Measurements from ENCODE around the gene ASTN1.

The ASTN1 gene

GRCh38 chr1:176896216-176896615 lies 268.3 kb downstream of the ASTN1 start:
- H3K4me3 ChIP-seq (ENCODE audit: extremely low read depth, insufficient read depth, low read length, poor library complexity, severe bottlenecking): no peak overlapping the region
- H3K4me1 ChIP-seq (ENCODE audit: control insufficient read depth, insufficient read depth, low read length, poor library complexity, severe bottlenecking): no peaks in the 10 kb centered on the region
- WGBS, 2 experiments (ENCODE audit: insufficient coverage in 2 of 2): 83 to 96% methylated on average over 2 to 3 of the region's 10 CpGs
- H3K9me3 ChIP-seq (ENCODE audit: control insufficient read depth, low read length): no peaks in the 10 kb centered on the region
- H3K27ac ChIP-seq (ENCODE audit: low read depth, low read length, severe bottlenecking): no peak overlapping the region
- H3K36me3 ChIP-seq (ENCODE audit: control insufficient read depth, insufficient read depth, low read length): no peaks in the 10 kb centered on the region

DNA sequence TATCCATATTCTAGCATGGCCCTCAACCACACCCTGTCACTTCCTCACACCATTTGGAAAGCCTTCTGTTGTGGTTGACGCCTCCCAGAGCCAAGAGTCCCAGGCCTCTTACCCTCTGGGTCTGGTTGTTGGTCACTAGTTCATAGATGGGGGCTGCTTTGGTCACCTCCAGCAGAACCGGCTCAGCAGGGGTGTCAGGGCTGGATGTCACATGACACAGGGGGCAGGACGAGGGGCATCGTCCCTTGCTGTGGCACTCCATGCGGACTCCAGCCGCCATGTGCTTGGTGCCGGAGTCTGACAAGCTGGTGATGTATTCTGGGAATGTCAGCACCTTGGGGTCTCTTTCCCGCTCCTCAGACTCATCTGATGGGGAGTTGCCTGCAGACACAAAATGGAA lies 270.1 kb downstream of the ASTN1 start:
- Histone ChIP-seq H3K9me3 (ENCODE audit: control insufficient read depth, low read length) (no peaks in the 10 kb centered on the region), H3K4me3 (ENCODE audit: extremely low read depth, insufficient read depth, low read length, poor library complexity, severe bottlenecking) (no peak overlapping the region), H3K36me3 (ENCODE audit: control insufficient read depth, insufficient read depth, low read length) (no peaks in the 10 kb centered on the region), H3K4me1 (ENCODE audit: control insufficient read depth, insufficient read depth, low read length, poor library complexity, severe bottlenecking) (no peaks in the 10 kb centered on the region), H3K27ac (ENCODE audit: low read depth, low read length, severe bottlenecking) (no peak overlapping the region)
- 60 to 97% methylated on average over 1 to 7 of the region's 8 CpGs for WGBS, 2 experiments (ENCODE audit: insufficient coverage in 2 of 2)

DNA sequence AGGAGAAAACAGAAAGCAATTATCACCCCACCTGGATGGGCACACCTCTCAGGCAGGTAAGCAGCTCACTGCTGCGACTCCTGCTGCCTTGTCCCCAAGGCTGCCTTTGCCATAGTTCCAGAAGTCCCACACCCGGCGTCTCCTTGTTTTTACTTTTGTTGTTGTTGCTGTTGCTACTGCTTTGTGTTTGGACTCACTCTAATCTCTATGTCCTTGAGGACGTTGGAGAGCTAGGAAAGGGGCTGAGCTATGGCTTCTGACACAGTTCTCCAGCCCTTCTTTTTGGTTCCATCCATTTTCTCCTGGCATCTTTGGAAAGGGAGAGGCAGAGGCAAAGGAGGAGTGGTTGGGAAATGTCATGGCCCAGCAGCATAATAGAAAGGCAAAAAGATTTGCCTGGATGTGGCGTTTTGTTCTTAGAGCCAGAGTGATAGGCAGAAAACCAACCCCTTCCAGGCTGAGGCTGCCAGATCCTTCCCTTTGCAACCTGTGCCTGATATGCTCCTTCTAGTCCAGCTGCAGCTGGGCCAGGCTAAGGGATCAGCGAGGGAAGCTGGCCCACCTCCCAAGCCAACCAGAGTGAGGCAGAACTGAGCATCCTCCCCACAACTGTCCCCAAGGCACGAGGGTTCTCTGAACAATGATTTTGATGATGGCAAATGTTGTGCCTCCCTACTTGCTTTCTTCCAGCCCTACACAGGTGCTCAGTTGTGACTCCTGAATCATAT lies 270.7 kb downstream of the ASTN1 start:
- no peaks in the 10 kb centered on the region for H3K4me1 ChIP-seq (ENCODE audit: control insufficient read depth, insufficient read depth, low read length, poor library complexity, severe bottlenecking)
- H3K9me3 ChIP-seq (ENCODE audit: control insufficient read depth, low read length): no peaks in the 10 kb centered on the region
- no peaks in the 10 kb centered on the region for H3K36me3 ChIP-seq (ENCODE audit: control insufficient read depth, insufficient read depth, low read length)
- 75 to 86% methylated on average over 2 of the region's 7 CpGs for WGBS, 2 experiments (ENCODE audit: insufficient coverage in 2 of 2)
- H3K27ac ChIP-seq (ENCODE audit: low read depth, low read length, severe bottlenecking): no peak overlapping the region
- H3K4me3 ChIP-seq (ENCODE audit: extremely low read depth, insufficient read depth, low read length, poor library complexity, severe bottlenecking): no peak overlapping the region

DNA sequence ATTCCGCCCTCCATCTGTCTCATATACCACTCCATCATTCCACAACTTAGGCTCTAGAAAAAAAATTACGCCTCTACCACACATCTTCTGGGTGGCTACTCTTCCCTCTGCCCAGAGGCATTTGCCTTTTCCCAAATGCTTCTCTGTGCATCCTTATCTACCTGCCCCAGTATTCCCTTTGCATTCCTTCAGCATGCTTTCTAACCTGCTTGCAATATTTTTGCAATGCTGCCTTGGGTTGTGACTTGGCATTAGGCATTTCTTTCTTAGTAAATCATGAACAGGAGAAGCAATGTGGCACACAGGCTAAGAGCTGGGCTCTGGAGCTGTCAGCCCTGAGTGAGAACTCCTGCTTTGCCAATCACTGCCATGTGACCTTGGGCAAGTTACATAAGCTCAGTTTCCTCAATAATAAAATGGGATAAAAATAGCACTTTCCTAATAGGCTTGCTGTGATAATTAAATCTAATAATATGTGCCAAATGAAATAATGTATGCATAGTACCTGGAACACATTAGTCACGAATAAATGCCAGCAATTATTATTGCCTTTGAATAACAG lies 276.0 kb downstream of the ASTN1 start:
- H3K4me1 ChIP-seq (ENCODE audit: control insufficient read depth, insufficient read depth, low read length, poor library complexity, severe bottlenecking): no peaks in the 10 kb centered on the region
- WGBS, 2 experiments (ENCODE audit: insufficient coverage in 2 of 2): 83 to 88% methylated on average over 2 to 3 of the region's 3 CpGs
- no peak overlapping the region for H3K27ac ChIP-seq (ENCODE audit: low read depth, low read length, severe bottlenecking)
- no peaks in the 10 kb centered on the region for H3K36me3 ChIP-seq (ENCODE audit: control insufficient read depth, insufficient read depth, low read length)
- no peaks in the 10 kb centered on the region for H3K9me3 ChIP-seq (ENCODE audit: control insufficient read depth, low read length)
- no peak overlapping the region for H3K4me3 ChIP-seq (ENCODE audit: extremely low read depth, insufficient read depth, low read length, poor library complexity, severe bottlenecking)

GRCh38 chr1:176885751-176886150 lies 278.8 kb downstream of the ASTN1 start:
- Histone ChIP-seq H3K36me3 (ENCODE audit: control insufficient read depth, insufficient read depth, low read length) (no peaks in the 10 kb centered on the region), H3K4me1 (ENCODE audit: control insufficient read depth, insufficient read depth, low read length, poor library complexity, severe bottlenecking) (no peaks in the 10 kb centered on the region), H3K4me3 (ENCODE audit: extremely low read depth, insufficient read depth, low read length, poor library complexity, severe bottlenecking) (no peak overlapping the region), H3K27ac (ENCODE audit: low read depth, low read length, severe bottlenecking) (no peak overlapping the region), H3K9me3 (ENCODE audit: control insufficient read depth, low read length) (no peaks in the 10 kb centered on the region)
- 88 to 100% methylated on average over 1 of the region's 2 CpGs for WGBS, 2 experiments (ENCODE audit: insufficient coverage in 2 of 2)

- 77 to 78% methylated on average over 3 of the region's 3 CpGs for WGBS, 2 experiments (ENCODE audit: insufficient coverage in 2 of 2)
- Histone ChIP-seq H3K36me3 (ENCODE audit: control insufficient read depth, insufficient read depth, low read length) (no peaks in the 10 kb centered on the region), H3K4me1 (ENCODE audit: control insufficient read depth, insufficient read depth, low read length, poor library complexity, severe bottlenecking) (no peaks in the 10 kb centered on the region), H3K27ac (ENCODE audit: low read depth, low read length, severe bottlenecking) (no peak overlapping the region), H3K4me3 (ENCODE audit: extremely low read depth, insufficient read depth, low read length, poor library complexity, severe bottlenecking) (no peak overlapping the region), H3K9me3 (ENCODE audit: control insufficient read depth, low read length) (no peaks in the 10 kb centered on the region)
Observed at GRCh38 chr1:176885341-176885740, 279.2 kb downstream of the ASTN1 start.

DNA sequence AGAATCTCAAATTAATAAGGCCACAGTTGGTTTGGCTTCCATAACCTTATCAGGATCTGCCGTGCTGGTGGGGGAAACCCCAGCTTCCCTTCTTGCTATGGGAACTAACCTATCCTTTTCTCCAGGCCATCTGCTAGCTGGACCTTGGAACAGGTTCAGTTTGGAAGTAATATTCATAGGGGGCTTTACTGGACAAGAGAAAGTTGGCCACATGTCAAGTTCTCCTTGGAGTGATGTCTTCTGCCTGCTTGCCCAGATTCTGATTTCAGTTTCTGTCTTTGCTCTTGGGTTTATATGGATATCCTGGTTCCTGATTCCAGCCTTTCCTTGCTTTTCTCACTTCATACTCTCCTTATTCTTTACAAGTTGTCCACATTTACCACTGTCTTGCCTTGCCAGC lies 279.6 kb downstream of the ASTN1 start:
- H3K4me1 ChIP-seq (ENCODE audit: control insufficient read depth, insufficient read depth, low read length, poor library complexity, severe bottlenecking): no peaks in the 10 kb centered on the region
- 100% methylated on average over 1 of the region's 1 CpG; no CpG with 5 or more reads in 1 of the 2 experiments for WGBS, 2 experiments (ENCODE audit: insufficient coverage in 2 of 2)
- H3K36me3 ChIP-seq (ENCODE audit: control insufficient read depth, insufficient read depth, low read length): no peaks in the 10 kb centered on the region
- H3K9me3 ChIP-seq (ENCODE audit: control insufficient read depth, low read length): no peaks in the 10 kb centered on the region
- no peak overlapping the region for H3K27ac ChIP-seq (ENCODE audit: low read depth, low read length, severe bottlenecking)
- H3K4me3 ChIP-seq (ENCODE audit: extremely low read depth, insufficient read depth, low read length, poor library complexity, severe bottlenecking): no peak overlapping the region

- H3K36me3 ChIP-seq (ENCODE audit: control insufficient read depth, insufficient read depth, low read length): no peaks in the 10 kb centered on the region
- H3K4me1 ChIP-seq (ENCODE audit: control insufficient read depth, insufficient read depth, low read length, poor library complexity, severe bottlenecking): no peaks in the 10 kb centered on the region
- WGBS, 2 experiments (ENCODE audit: insufficient coverage in 2 of 2): 74 to 77% methylated on average over 4 of the region's 4 CpGs
- H3K4me3 ChIP-seq (ENCODE audit: extremely low read depth, insufficient read depth, low read length, poor library complexity, severe bottlenecking): no peak overlapping the region
- no peak overlapping the region for H3K27ac ChIP-seq (ENCODE audit: low read depth, low read length, severe bottlenecking)
- H3K9me3 ChIP-seq (ENCODE audit: control insufficient read depth, low read length): no peaks in the 10 kb centered on the region
Observed at GRCh38 chr1:176884286-176884685, 280.2 kb downstream of the ASTN1 start.

DNA sequence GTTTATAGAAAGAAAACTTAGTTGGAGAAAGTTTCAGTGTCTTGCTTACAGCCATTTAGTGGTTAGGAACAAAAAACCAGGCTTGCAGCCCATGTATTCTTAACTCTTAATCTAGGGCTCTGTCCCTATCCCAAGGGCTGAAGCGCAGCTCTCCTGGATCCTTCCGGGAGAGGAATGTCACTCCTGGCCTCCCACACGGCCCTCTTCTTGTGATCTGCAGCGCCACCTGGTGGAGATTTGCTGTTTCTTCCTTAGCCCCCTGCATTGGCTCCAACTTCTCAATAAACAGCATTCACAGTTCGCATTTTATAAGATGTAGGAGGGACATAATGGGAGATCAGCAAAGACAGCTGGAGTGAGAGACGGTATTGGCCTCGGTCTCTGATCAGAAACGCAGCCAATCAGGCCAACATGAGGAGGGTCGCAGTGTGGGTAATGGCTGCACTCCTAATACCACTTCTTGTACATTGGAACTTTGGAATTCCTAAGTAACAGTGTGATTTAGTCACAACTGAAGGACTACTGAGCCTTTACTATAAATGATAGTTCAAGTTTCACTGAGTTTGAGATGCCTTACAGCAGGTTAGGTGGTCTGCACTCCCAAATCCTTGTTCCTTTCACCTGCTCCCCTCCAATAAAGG lies 283.4 kb downstream of the ASTN1 start:
- Histone ChIP-seq H3K4me1 (ENCODE audit: control insufficient read depth, insufficient read depth, low read length, poor library complexity, severe bottlenecking) (no peaks in the 10 kb centered on the region), H3K9me3 (ENCODE audit: control insufficient read depth, low read length) (no peaks in the 10 kb centered on the region), H3K4me3 (ENCODE audit: extremely low read depth, insufficient read depth, low read length, poor library complexity, severe bottlenecking) (no peak overlapping the region), H3K27ac (ENCODE audit: low read depth, low read length, severe bottlenecking) (no peak overlapping the region), H3K36me3 (ENCODE audit: control insufficient read depth, insufficient read depth, low read length) (no peaks in the 10 kb centered on the region)
- 7 to 21% methylated on average over 5 to 8 of the region's 9 CpGs for WGBS, 2 experiments (ENCODE audit: insufficient coverage in 2 of 2)

GRCh38 chr1:176879784-176880620 lies 284.5 kb downstream of the ASTN1 start:
- Histone ChIP-seq H3K36me3 (ENCODE audit: control insufficient read depth, insufficient read depth, low read length) (no peaks in the 10 kb centered on the region), H3K27ac (ENCODE audit: low read depth, low read length, severe bottlenecking) (no peak overlapping the region), H3K4me3 (ENCODE audit: extremely low read depth, insufficient read depth, low read length, poor library complexity, severe bottlenecking) (no peak overlapping the region), H3K4me1 (ENCODE audit: control insufficient read depth, insufficient read depth, low read length, poor library complexity, severe bottlenecking) (no peaks in the 10 kb centered on the region), H3K9me3 (ENCODE audit: control insufficient read depth, low read length) (no peaks in the 10 kb centered on the region)
- WGBS, 2 experiments (ENCODE audit: insufficient coverage in 2 of 2): 98 to 100% methylated on average over 6 to 9 of the region's 13 CpGs

Data from mesodermal cell (in vitro differentiated cells).